MM.1S (cell line): ENCODE measurements around the gene GYS1.
A peak's percentile ranks its signal among the peaks of the same experiment; 100 is the strongest.
"Not testable (repeated sequence)": the region's sequence is repeated elsewhere in the genome, so short reads cannot be mapped to it uniquely, and the experiment has no call there.

Experiments used
- DNase-seq: peaks from one replicate; pipeline ENCODE4 v3.0.0-alpha.2; 2015
- H2AFZ ChIP-seq: fragments of 300-600 bp; sonication (generic); 2 replicates; pipeline ENCODE4 v1.6.0; 2016; ENCODE audit warnings: antibody characterized with exemption, low read length
- H3F3A ChIP-seq: fragments of 300-600 bp; sonication (generic); 2 replicates; pipeline ENCODE4 v1.6.1; 2016; ENCODE audit warnings: mild to moderate bottlenecking, antibody characterized with exemption, low read length, moderate library complexity, mixed read lengths; ENCODE audit not compliant: insufficient read depth
- H3K27ac ChIP-seq: fragments of 300-600 bp; sonication (generic); 2 replicates; pipeline ENCODE4 v1.5.1; 2016; ENCODE audit warnings: mild to moderate bottlenecking, low read length
- H3K27me3 ChIP-seq: fragments of 300-600 bp; sonication (generic); replicated peaks from 2 replicates; pipeline ENCODE4 v1.6.0; 2016; ENCODE audit warnings: low read length; ENCODE audit not compliant: insufficient read depth
- H3K36me3 ChIP-seq: fragments of 300-600 bp; sonication (generic); replicated peaks from 2 replicates; pipeline ENCODE4 v1.6.1; 2016; ENCODE audit warnings: mild to moderate bottlenecking, low read length, mixed read lengths; ENCODE audit not compliant: insufficient read depth
- H3K4me1 ChIP-seq: fragments of 300-600 bp; sonication (generic); 2 replicates; pipeline ENCODE4 v1.6.1; 2016; ENCODE audit warnings: low read length, mixed read lengths
- H3K4me2 ChIP-seq: fragments of 300-600 bp; sonication (generic); 2 replicates; pipeline ENCODE4 v1.6.0; 2016; ENCODE audit warnings: low read depth, low read length
- H3K4me3 ChIP-seq: fragments of 300-600 bp; sonication (generic); 2 replicates; pipeline ENCODE4 v1.5.1; 2016; ENCODE audit warnings: low read length, mixed read lengths
- H3K79me2 ChIP-seq: fragments of 300-600 bp; sonication (generic); 2 replicates; pipeline ENCODE4 v1.6.1; 2016; ENCODE audit warnings: mixed run types, low read length, mixed read lengths
- H3K9ac ChIP-seq: fragments of 300-600 bp; sonication (generic); 2 replicates; pipeline ENCODE4 v1.6.1; 2016; ENCODE audit warnings: low read length, mixed read lengths
- H3K9me2 ChIP-seq: fragments of 300-600 bp; sonication (generic); replicated peaks from 2 replicates; pipeline ENCODE4 v1.6.1; 2016; ENCODE audit warnings: mild to moderate bottlenecking, low read length, mixed read lengths; ENCODE audit not compliant: insufficient read depth
- H3K9me3 ChIP-seq: fragments of 300-600 bp; sonication (generic); replicated peaks from 2 replicates; pipeline ENCODE4 v1.6.1; 2016; ENCODE audit warnings: mild to moderate bottlenecking, low read length, mixed read lengths; ENCODE audit not compliant: insufficient read depth
- H4K20me1 ChIP-seq: fragments of 300-600 bp; sonication (generic); 2 replicates; pipeline ENCODE4 v1.6.1; 2016; ENCODE audit warnings: mild to moderate bottlenecking, low read length, moderate library complexity, mixed read lengths; ENCODE audit not compliant: insufficient read depth
- EZH2 ChIP-seq: fragments of 300-600 bp; sonication (generic); optimal IDR thresholded peaks from 2 replicates; pipeline ENCODE3; 2017; ENCODE audit warnings: low read depth, mild to moderate bottlenecking, antibody characterized with exemption, low read length, mixed read lengths
- EZH2phosphoT487 ChIP-seq: fragments of 300-600 bp; sonication (generic); IDR thresholded peaks from 2 replicates; pipeline ENCODE4 v1.6.1; 2018; ENCODE audit warnings: antibody characterized with exemption, low read length
- TF ChIP-seq, protein P1 (sequence below): fragments of 300-600 bp; sonication (generic); IDR thresholded peaks from 2 replicates; pipeline ENCODE4 v1.5.1; 2016; ENCODE audit warnings: antibody characterized with exemption, low read length, mixed read lengths

GYS1 gene

DNA sequence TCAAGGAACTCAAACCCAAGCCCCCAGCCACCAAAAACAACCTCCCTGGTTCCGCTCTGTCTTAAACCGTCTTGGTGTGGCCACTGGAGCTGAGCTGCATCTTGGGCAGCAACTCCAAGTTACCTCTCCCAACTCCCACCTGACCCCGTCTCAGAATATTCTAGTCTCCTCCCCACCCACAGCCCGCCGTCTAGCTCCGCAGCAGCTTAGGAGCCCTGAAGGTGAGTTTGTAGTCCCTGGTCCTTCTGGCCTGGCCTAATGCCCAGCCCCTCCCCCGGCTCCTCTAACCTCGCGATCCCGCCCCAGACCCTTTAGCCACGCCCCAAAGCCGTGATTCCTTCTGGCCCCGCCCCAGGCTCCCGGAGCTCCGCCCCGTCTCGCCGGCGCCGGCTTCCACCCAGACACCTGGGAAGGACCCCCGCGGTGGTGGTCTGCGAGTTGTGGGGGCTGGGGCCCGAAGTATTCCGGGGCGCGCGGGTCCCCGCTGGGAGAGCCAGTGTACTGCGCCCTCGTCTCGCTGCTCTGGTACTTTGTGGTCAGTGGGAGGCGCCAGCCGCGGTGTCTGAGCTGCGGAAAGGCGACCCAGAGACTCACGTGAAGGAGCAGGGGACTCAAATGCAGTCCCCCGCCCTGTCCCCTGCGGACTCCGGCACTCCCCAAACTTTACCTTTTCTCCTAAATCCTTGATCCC lies 26.3 kb upstream of the GYS1 start:
- Histone ChIP-seq H3F3A (no peaks in the 10 kb centered on the region), H3K36me3 (no peaks in the 10 kb centered on the region)
- no peak for DNase-seq

DNA sequence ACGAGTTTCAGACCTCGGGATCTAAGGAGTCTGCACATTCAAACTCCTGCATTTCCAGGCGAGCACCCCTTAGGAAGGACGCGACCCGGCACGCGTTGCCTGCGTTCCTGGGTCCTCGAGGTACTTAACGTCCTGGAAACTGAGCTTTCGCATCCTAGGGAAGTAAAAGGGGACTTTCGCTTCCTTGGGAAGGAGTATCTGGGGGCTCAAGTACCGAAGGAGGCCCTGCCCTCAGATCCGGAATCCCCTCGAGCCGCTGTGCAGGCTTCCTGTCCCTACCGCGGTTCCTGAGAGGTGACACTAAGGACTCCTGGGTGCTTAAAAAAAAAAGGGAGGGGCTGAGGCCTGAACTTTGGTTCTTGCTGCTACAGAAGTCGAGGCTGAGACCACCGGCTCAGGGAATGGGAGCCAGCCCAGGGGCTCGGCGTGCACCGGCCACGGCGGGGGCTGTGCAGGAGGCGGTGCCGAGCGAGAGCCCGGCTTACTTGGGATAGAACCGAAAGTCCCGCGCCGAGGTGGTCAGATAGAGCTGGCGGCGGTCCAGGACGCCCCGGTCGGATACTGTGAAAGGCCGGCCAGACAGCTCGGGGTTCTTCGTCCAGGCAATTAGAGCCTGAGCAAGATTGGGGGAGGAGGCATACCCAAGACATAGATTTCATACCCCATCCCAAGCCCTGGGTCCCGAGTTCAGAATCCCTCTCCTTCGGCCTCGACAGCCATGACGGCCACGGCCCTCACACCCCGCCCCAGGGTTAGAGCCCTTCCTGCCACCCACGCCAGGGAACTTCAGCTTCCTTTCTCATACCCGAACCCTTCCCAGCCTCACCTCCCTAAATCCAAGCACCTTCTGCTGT lies 25.5 kb upstream of the GYS1 start:
- not testable (repeated sequence) for H3F3A ChIP-seq, H4K20me1 ChIP-seq, DNase-seq, H3K27ac ChIP-seq, H3K79me2 ChIP-seq, H3K36me3 ChIP-seq, H3K4me1 ChIP-seq, H3K9me2 ChIP-seq, H3K9me3 ChIP-seq
- peak overlapping the region; percentile 56 for H3K4me3 ChIP-seq
- peak overlapping the region; percentile 94 for H3K4me2 ChIP-seq
- 0 out of 2 replicates have a peak overlapping the region, but pooled peaks have one; percentile 20 for H2AFZ ChIP-seq
- H3K9ac ChIP-seq: peak overlapping the region; percentile 25; the same call in 1 of the 2 replicates
- H3K27me3 ChIP-seq: peaks cover 34% of the 10 kb centered on the region

More for the DNA sequence above, 26.3 kb upstream of the GYS1 start:
- Histone ChIP-seq H2AFZ (no peak overlapping the region), H3K4me1 (no peaks in the 10 kb centered on the region), H3K9ac (no peak overlapping the region), H3K9me2 (no peaks in the 10 kb centered on the region), H4K20me1 (no peaks in the 10 kb centered on the region), H3K4me2 (peak overlapping the region; percentile 94; the same call in 1 of the 2 replicates), H3K79me2 (no peaks in the 10 kb centered on the region), H3K4me3 (no peak overlapping the region), H3K27me3 (peaks cover 34% of the 10 kb centered on the region), H3K27ac (no peak overlapping the region), H3K9me3 (no peaks in the 10 kb centered on the region)
- no peak for TF ChIP-seq EZH2
- TF ChIP-seq, protein P1, sequence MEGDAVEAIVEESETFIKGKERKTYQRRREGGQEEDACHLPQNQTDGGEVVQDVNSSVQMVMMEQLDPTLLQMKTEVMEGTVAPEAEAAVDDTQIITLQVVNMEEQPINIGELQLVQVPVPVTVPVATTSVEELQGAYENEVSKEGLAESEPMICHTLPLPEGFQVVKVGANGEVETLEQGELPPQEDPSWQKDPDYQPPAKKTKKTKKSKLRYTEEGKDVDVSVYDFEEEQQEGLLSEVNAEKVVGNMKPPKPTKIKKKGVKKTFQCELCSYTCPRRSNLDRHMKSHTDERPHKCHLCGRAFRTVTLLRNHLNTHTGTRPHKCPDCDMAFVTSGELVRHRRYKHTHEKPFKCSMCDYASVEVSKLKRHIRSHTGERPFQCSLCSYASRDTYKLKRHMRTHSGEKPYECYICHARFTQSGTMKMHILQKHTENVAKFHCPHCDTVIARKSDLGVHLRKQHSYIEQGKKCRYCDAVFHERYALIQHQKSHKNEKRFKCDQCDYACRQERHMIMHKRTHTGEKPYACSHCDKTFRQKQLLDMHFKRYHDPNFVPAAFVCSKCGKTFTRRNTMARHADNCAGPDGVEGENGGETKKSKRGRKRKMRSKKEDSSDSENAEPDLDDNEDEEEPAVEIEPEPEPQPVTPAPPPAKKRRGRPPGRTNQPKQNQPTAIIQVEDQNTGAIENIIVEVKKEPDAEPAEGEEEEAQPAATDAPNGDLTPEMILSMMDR: peak; percentile 13; the same call in 1 of the 2 replicates

- Histone ChIP-seq H3K9me2 (no peaks in the 10 kb centered on the region), H3F3A (no peaks in the 10 kb centered on the region), H4K20me1 (no peaks in the 10 kb centered on the region), H3K27ac (no peak overlapping the region), H3K27me3 (peaks cover 34% of the 10 kb centered on the region), H3K9me3 (no peaks in the 10 kb centered on the region), H2AFZ (0 out of 2 replicates have a peak overlapping the region, but pooled peaks have one; percentile 11), H3K36me3 (no peaks in the 10 kb centered on the region), H3K4me2 (peak overlapping the region; percentile 94), H3K4me3 (peak overlapping the region; percentile 56), H3K9ac (no peak overlapping the region; the same call in 1 of the 2 replicates), H3K79me2 (no peaks in the 10 kb centered on the region), H3K4me1 (no peaks in the 10 kb centered on the region)
- peak; percentile 54 for DNase-seq
- TF ChIP-seq, protein P1: peak; percentile 56
- no peak for TF ChIP-seq EZH2
- no peak for TF ChIP-seq EZH2phosphoT487
Measured at GRCh38 chr19:49017666-49018351, 24.7 kb upstream of the GYS1 start.
